Right atrium auricular region (tissue), 2 donors: ENCODE results near the gene GAREM1. TPM values are rescaled to one million over a fixed set of nuclear protein-coding genes. Genes with fewer than 3 reads are reported as not detected.

Experiments used
- DNase-seq: peaks from one replicate; pipeline ENCODE4 v3.0.0-alpha.2; 2019; ENCODE audit warnings: low spot score
- H3K27ac ChIP-seq, 2 donors: fragments of 200-600 bp; sonication (generic); 1 replicate in 1 of 2; 2 replicates in 1 of 2; pipeline ENCODE4 v1.5.1; 2016 to 2019
- H3K27me3 ChIP-seq, 2 donors: fragments of 200-600 bp; sonication (generic); one replicate each; pipeline versions ENCODE4 v1.5.1 to v1.6.0; 2017 to 2019
- H3K36me3 ChIP-seq: fragments of 200-600 bp; sonication (generic); one replicate; pipeline ENCODE4 v1.5.1; 2016
- H3K4me1 ChIP-seq, 2 donors: fragments of 200-600 bp; sonication (generic); one replicate each; pipeline versions ENCODE4 v1.5.1 to v1.6.0; 2017 to 2019
- H3K4me3 ChIP-seq, 2 donors: fragments of 200-600 bp; sonication (generic); 1 replicate in 1 of 2; 2 replicates in 1 of 2; pipeline ENCODE4 v1.5.1; 2017 to 2019; ENCODE audit warnings: mild to moderate bottlenecking in 1 of 2, moderate library complexity in 1 of 2
- H3K9me3 ChIP-seq, 2 donors: fragments of 200-600 bp; sonication (generic); one replicate each; pipeline ENCODE4 v1.5.1; 2019
- CTCF ChIP-seq, 2 donors: fragments of 200-600 bp; sonication (generic); IDR thresholded peaks; one replicate each; pipeline ENCODE4 v1.5.1; 2019; ENCODE audit warnings: antibody characterized with exemption in 2 of 2
- total RNA-seq, 2 donors: library from RNA; depleted of rRNA; stranded (reverse); fragments of >200 nt; gene quantifications; one replicate each; pipeline ENCODE4 v1.1.0, GENCODE V29; 2016

Gene GAREM1
- total RNA-seq, 2 donors from 2014 or later, result 13.6 to 19.3 TPM

GRCh38 chr18:32301976-32302743 is 168.5 kb downstream of the GAREM1 start:
- Histone ChIP-seq H3K4me1 (peaks cover 0 to 29% of the 10 kb centered on the region in 2 donors), H3K27ac (peak overlapping the region in 1 of 2 donors; percentile 36), H3K9me3 (no peaks in the 10 kb centered on the region), H3K4me3 (no peak overlapping the region), H3K27me3 (no peaks in the 10 kb centered on the region), H3K36me3 (no peaks in the 10 kb centered on the region)
- no peak for TF ChIP-seq CTCF (IDR thresholded peaks at IDR 0.05)
- DNase-seq, result no peak

DNA sequence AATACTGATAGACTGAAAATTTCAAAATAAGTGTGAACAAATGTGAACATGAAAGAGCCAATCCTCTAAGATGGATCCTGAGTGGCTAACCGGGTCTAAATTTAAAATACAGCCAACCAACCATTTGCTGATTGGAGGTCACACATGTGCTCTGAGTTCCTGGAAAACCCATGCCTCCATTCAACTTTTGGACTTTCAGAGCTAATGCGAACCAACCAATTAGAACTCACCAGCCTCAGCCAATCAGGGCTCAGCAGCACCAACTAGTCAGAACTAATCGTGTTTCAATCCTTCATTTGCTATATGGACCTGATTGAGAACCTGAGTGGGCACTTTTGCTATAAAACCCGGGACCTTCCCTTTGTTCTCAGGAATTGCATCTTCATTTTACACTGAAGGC is 169.3 kb downstream of the GAREM1 start:
- no peaks in the 10 kb centered on the region for H3K36me3 ChIP-seq
- H3K27me3 ChIP-seq, result no peaks in the 10 kb centered on the region
- no peak for TF ChIP-seq CTCF (IDR thresholded peaks at IDR 0.05)
- peaks cover 0 to 29% of the 10 kb centered on the region in 2 donors for H3K4me1 ChIP-seq
- no peak overlapping the region for H3K4me3 ChIP-seq
- DNase-seq, result no peak
- no peaks in the 10 kb centered on the region for H3K9me3 ChIP-seq
- H3K27ac ChIP-seq, result peak overlapping the region in 1 of 2 donors; percentile 36

DNA sequence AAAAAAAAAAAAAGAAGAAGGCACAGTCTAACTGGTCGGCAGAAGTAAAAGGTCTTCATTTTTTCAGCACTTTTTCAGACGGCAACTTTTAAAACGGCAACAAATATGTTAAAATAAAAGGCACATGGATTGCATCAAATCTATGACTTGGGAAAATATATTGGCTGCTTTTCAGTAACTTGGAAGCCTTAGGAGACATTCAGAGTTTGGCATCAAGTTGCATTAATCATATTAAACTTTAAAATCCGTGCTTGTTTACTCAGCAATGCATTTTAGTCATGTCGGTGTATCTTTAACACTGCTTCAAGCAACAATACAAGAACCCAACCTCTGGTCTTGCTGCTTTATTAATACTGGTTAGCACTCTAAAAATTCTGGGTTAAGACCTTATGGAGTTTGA is 169.8 kb downstream of the GAREM1 start:
- no peak for TF ChIP-seq CTCF (IDR thresholded peaks at IDR 0.05)
- H3K4me3 ChIP-seq, result no peak overlapping the region
- no peak for DNase-seq
- peaks cover 0 to 29% of the 10 kb centered on the region in 2 donors for H3K4me1 ChIP-seq
- H3K27ac ChIP-seq, result peak overlapping the region in 1 of 2 donors; percentile 36
- no peaks in the 10 kb centered on the region for H3K36me3 ChIP-seq
- no peaks in the 10 kb centered on the region for H3K9me3 ChIP-seq
- no peaks in the 10 kb centered on the region for H3K27me3 ChIP-seq

- no peak for TF ChIP-seq CTCF (IDR thresholded peaks at IDR 0.05)
- Histone ChIP-seq H3K4me1 (peaks cover 0 to 29% of the 10 kb centered on the region in 2 donors), H3K27ac (no peak overlapping the region), H3K36me3 (no peaks in the 10 kb centered on the region), H3K27me3 (no peaks in the 10 kb centered on the region), H3K4me3 (no peak overlapping the region), H3K9me3 (no peaks in the 10 kb centered on the region)
- DNase-seq, result no peak
Measured at GRCh38 chr18:32299484-32299883, 171.2 kb downstream of the GAREM1 start.

GRCh38 chr18:32298171-32298667 is 172.5 kb downstream of the GAREM1 start:
- no peak for DNase-seq
- H3K4me3 ChIP-seq, result no peak overlapping the region
- no peak for TF ChIP-seq CTCF (IDR thresholded peaks at IDR 0.05)

More at GRCh38 chr18:32298171-32298667, 172.5 kb downstream of the GAREM1 start:
- no peaks in the 10 kb centered on the region for H3K27me3 ChIP-seq
- no peaks in the 10 kb centered on the region for H3K9me3 ChIP-seq
- H3K27ac ChIP-seq, result no peak overlapping the region
- H3K36me3 ChIP-seq, result no peaks in the 10 kb centered on the region
- H3K4me1 ChIP-seq, result peaks cover 0 to 29% of the 10 kb centered on the region in 2 donors
